CD4-positive, CD25-positive, alpha-beta regulatory T cell (primary cell): ENCODE measurements around the gene SLC25A33. TPM values are rescaled to one million over a fixed set of nuclear protein-coding genes. Genes with fewer than 3 reads are reported as not detected.

Experiments
- ATAC-seq, 2 donors: fragments of 150-1000 bp; cut with Tn5 transposase; one replicate each; pipeline ENCODE4 v1.10.0; 2021; ENCODE audit warnings: low read depth in 2 of 2, moderate number of reproducible peaks in 2 of 2, moderate library complexity in 1 of 2
- DNase-seq, 3 donors: peaks; one replicate each; pipeline versions ENCODE4 v3.0.0 to v3.0.0-alpha.2; 2012 to 2022; ENCODE audit warnings: mixed read lengths in 1 of 3
- H3K27ac ChIP-seq: one replicate; pipeline ENCODE4 v1.7.0; 2013; ENCODE audit warnings: mild to moderate bottlenecking, low read length; ENCODE audit not compliant: insufficient read depth, poor library complexity, severe bottlenecking
- H3K27me3 ChIP-seq: one replicate; pipeline ENCODE4 v1.7.0; 2013; ENCODE audit warnings: low read length; ENCODE audit not compliant: control insufficient read depth, insufficient read depth
- H3K36me3 ChIP-seq: one replicate; pipeline ENCODE4 v1.7.0; 2013; ENCODE audit warnings: mild to moderate bottlenecking, low read length, moderate library complexity; ENCODE audit not compliant: control insufficient read depth, insufficient read depth
- H3K4me1 ChIP-seq: 2 replicates; pipeline ENCODE4 v1.7.0; 2013; ENCODE audit warnings: mild to moderate bottlenecking, low read length; ENCODE audit not compliant: insufficient read depth, control insufficient read depth, poor library complexity, severe bottlenecking
- H3K4me3 ChIP-seq: one replicate; pipeline ENCODE4 v1.7.0; 2013; ENCODE audit warnings: low read depth, mild to moderate bottlenecking, low read length, moderate library complexity
- H3K9me3 ChIP-seq, 2 experiments: 1 replicate in 1 of 2; 2 replicates in 1 of 2; pipeline ENCODE4 v1.7.0; 2013; ENCODE audit warnings: low read length in 2 of 2, mild to moderate bottlenecking in 1 of 2, moderate library complexity in 1 of 2; ENCODE audit not compliant: control insufficient read depth in 2 of 2
- H3K27ac Mint-ChIP-seq, 3 donors: one replicate each; pipeline ENCODE4 v1.8.0; 2020 to 2022; ENCODE audit warnings: mild to moderate bottlenecking in 3 of 3, mixed read lengths in 3 of 3, moderate library complexity in 2 of 3
- H3K27me3 Mint-ChIP-seq: one replicate; pipeline ENCODE4 v1.8.0; 2022; ENCODE audit warnings: mild to moderate bottlenecking, mixed read lengths
- H3K36me3 Mint-ChIP-seq: one replicate; pipeline ENCODE4 v1.8.0; 2020; ENCODE audit warnings: mixed read lengths
- H3K4me1 Mint-ChIP-seq, 4 donors: one replicate each; pipeline ENCODE4 v1.8.0; 2020 to 2022; ENCODE audit warnings: mixed read lengths in 4 of 4, mild to moderate bottlenecking in 1 of 4
- H3K4me3 Mint-ChIP-seq, 4 donors: one replicate each; pipeline ENCODE4 v1.8.0; 2020 to 2022; ENCODE audit warnings: mild to moderate bottlenecking in 4 of 4, mixed read lengths in 4 of 4, moderate library complexity in 3 of 4
- H3K9me3 Mint-ChIP-seq, 7 donors: one replicate each; pipeline ENCODE4 v1.8.0; 2020 to 2022; ENCODE audit warnings: mixed read lengths in 7 of 7, mild to moderate bottlenecking in 3 of 7, moderate library complexity in 2 of 7
- polyA plus RNA-seq, 4 donors: library from polyadenylated mRNA; unstranded; fragments of 300-500 nt; fragmentation: Illumina TruSeq; gene quantifications; one replicate each; pipeline ENCODE4 v1.2.3, GENCODE V29; 2021
- total RNA-seq: library from RNA; stranded (reverse); gene quantifications from one replicate; pipeline ENCODE4 v1.2.3, GENCODE V29; 2022

Gene SLC25A33
- total and polyA plus RNA-seq, 5 donors from 2014 or later = 2.7 to 4.5 (median 3.7) TPM

DNA sequence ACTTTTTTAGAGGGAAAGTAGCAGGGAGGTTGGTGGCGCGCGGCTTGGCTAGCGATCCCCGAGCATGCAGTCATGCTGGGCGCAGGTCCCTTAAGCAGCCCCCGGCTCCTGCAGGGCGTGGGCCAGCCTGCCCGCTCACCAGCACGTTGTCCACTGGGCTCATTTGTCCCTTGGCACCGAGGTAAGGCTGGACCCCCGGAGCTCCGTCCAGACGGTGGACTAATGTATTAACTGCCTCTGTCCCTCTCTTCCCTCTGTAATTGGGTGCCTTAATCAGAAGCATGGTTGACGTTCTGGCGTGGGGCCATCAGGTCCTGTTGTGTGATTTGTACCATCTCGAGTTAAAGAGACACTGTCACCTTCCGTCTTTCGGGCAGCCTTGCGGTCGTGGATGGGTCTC is 67.2 kb downstream of the SLC25A33 start:
- Mint-ChIP-seq H3K4me3 (no peak overlapping the region), H3K27ac (no peak overlapping the region), H3K9me3 (no peaks in the 10 kb centered on the region), H3K4me1 (no peaks in the 10 kb centered on the region), H3K27me3 (no peaks in the 10 kb centered on the region), H3K36me3 (peaks cover 4% of the 10 kb centered on the region)
- Histone ChIP-seq H3K4me3 (no peak overlapping the region), H3K4me1 (no peaks in the 10 kb centered on the region), H3K9me3 (no peaks in the 10 kb centered on the region), H3K27me3 (no peaks in the 10 kb centered on the region), H3K36me3 (peaks cover 10% of the 10 kb centered on the region), H3K27ac (no peak overlapping the region)
- ATAC-seq (no peak), DNase-seq (no peak)

DNA sequence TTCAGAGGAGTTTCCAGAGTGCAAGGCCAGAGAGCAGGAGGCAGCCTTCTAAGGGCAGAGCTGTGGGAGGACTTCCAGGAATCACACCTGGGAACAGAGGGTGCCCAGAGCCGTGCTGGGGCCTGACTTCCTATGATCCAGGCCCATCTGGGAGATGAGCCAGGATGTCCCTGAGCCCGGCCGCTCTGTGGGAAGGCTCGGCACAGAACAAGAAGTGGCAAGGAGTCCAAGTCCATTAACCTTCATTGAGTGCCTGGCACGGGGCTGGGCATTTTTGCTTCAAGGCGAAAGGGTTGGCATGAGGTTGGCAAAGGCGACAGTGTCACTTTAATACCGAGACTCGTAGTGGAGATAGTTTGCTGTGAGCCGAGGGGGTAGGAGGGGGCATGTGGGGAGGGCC is 67.7 kb downstream of the SLC25A33 start:
- H3K4me3 Mint-ChIP-seq = no peak overlapping the region
- H3K9me3 Mint-ChIP-seq = no peaks in the 10 kb centered on the region
- no peaks in the 10 kb centered on the region for H3K4me1 Mint-ChIP-seq
- Histone ChIP-seq H3K27me3 (no peaks in the 10 kb centered on the region), H3K27ac (no peak overlapping the region), H3K9me3 (no peaks in the 10 kb centered on the region), H3K4me1 (no peaks in the 10 kb centered on the region), H3K36me3 (peaks cover 7% of the 10 kb centered on the region), H3K4me3 (no peak overlapping the region)
- H3K27ac Mint-ChIP-seq = no peak overlapping the region
- peaks cover 4% of the 10 kb centered on the region for H3K36me3 Mint-ChIP-seq
- DNase-seq (no peak), ATAC-seq (no peak)
- no peaks in the 10 kb centered on the region for H3K27me3 Mint-ChIP-seq

DNA sequence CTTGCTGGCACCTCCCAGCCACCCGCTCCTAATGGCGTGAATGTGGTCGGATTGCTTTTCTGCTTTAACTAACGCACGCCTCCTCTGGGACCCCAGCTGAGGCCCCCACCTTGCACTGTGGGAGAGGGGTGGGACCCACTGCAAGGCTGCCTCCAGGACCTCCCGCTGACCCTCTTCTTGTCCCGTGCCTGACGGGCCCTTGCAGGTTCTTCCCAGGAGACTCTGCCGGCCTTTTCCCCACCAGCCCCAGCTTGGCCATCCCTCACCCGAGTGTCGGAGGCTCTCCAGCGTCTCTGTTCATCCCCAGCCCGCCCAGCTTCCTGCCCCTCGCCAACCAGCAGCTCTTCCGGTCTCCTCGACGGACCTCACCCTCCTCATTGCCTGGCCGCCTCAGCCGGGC is 68.1 kb downstream of the SLC25A33 start:
- Histone ChIP-seq H3K9me3 (no peaks in the 10 kb centered on the region), H3K27me3 (no peaks in the 10 kb centered on the region), H3K36me3 (peaks cover 5% of the 10 kb centered on the region), H3K4me1 (no peaks in the 10 kb centered on the region), H3K4me3 (no peak overlapping the region), H3K27ac (no peak overlapping the region)
- Mint-ChIP-seq H3K27ac (no peak overlapping the region), H3K9me3 (no peaks in the 10 kb centered on the region), H3K4me3 (no peak overlapping the region), H3K36me3 (peaks cover 4% of the 10 kb centered on the region), H3K4me1 (no peaks in the 10 kb centered on the region), H3K27me3 (no peaks in the 10 kb centered on the region)
- no peak for DNase-seq
- no peak for ATAC-seq

DNA sequence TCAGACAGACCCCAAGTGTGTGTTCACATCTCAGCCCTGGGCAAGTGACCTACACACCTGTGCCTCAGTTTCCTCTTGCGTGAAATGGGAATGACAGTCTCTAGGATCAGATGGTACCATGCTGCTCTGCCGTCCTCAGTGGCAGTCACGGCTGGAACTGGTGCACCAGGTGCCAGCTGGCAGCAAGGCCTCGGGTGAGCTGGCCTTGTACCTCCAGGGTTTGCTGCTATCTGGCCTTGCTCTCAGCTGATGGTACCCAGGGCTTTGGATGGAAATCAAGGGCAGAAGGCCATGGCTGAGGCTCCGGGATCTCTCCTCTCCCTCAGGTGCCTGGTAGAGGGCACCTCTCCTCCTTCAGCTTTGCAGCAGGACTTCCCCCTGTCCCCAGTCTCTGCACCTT is 70.7 kb downstream of the SLC25A33 start:
- Histone ChIP-seq H3K9me3 (no peaks in the 10 kb centered on the region), H3K4me3 (no peak overlapping the region), H3K27ac (no peak overlapping the region), H3K27me3 (no peaks in the 10 kb centered on the region), H3K36me3 (peaks cover 5% of the 10 kb centered on the region), H3K4me1 (no peaks in the 10 kb centered on the region)
- no peaks in the 10 kb centered on the region for H3K4me1 Mint-ChIP-seq
- H3K4me3 Mint-ChIP-seq = no peak overlapping the region
- no peak overlapping the region for H3K27ac Mint-ChIP-seq
- no peak for ATAC-seq
- H3K36me3 Mint-ChIP-seq = peaks cover 4% of the 10 kb centered on the region
- H3K9me3 Mint-ChIP-seq = no peaks in the 10 kb centered on the region
- no peaks in the 10 kb centered on the region for H3K27me3 Mint-ChIP-seq
- no peak for DNase-seq

DNA sequence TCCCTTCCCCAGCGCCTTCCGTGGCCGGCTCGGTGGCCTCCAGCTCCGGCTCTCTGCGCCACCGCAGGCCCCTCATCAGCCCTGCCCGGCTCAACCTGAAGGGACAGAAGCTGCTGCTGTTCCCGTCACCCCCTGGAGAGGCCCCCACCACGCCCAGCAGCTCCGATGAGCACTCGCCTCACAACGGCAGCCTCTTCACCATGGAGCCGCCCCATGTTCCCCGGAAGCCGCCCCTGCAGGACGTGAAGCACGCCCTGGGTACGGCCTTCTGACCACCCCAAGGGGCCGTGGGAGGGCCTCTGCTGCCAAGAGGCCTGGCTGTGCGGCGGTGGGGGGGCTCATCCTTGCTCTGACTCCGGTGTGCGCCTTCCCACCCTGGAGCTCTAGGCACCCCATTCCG is 71.3 kb downstream of the SLC25A33 start:
- Mint-ChIP-seq H3K27me3 (no peaks in the 10 kb centered on the region), H3K27ac (no peak overlapping the region), H3K4me1 (no peaks in the 10 kb centered on the region), H3K36me3 (peaks cover 4% of the 10 kb centered on the region), H3K9me3 (no peaks in the 10 kb centered on the region), H3K4me3 (no peak overlapping the region)
- Histone ChIP-seq H3K4me1 (no peaks in the 10 kb centered on the region), H3K36me3 (peaks cover 5% of the 10 kb centered on the region), H3K4me3 (no peak overlapping the region), H3K9me3 (no peaks in the 10 kb centered on the region), H3K27me3 (no peaks in the 10 kb centered on the region), H3K27ac (no peak overlapping the region)
- no peak for DNase-seq
- no peak for ATAC-seq

DNA sequence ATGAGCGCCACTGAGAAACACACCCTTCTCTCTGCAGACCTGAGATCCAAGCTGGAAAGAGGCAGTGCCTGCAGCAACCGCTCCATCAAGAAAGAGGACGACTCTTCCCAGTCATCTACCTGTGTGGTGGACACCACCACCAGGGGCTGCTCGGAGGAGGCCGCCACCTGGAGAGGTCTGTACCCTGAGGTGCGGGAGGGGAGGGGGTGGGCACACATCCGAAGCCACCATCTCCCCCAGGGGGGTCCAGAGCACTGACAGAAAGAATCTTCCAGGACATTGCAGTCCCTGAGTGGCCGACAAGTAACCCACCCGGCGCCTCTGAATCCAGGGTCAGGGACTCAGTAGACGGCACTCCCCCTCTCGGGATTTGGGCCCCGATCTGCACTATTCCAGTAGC is 72.5 kb downstream of the SLC25A33 start:
- no peak for DNase-seq
- no peaks in the 10 kb centered on the region for H3K9me3 ChIP-seq
- no peaks in the 10 kb centered on the region for H3K4me1 Mint-ChIP-seq
- H3K27me3 Mint-ChIP-seq = no peaks in the 10 kb centered on the region
- no peak overlapping the region for H3K4me3 Mint-ChIP-seq
- ATAC-seq = no peak
- no peaks in the 10 kb centered on the region for H3K27me3 ChIP-seq
- H3K4me1 ChIP-seq = no peaks in the 10 kb centered on the region
- no peak overlapping the region for H3K27ac ChIP-seq
- peaks cover 4% of the 10 kb centered on the region for H3K36me3 Mint-ChIP-seq
- no peak overlapping the region for H3K4me3 ChIP-seq
- no peaks in the 10 kb centered on the region for H3K9me3 Mint-ChIP-seq
- peaks cover 5% of the 10 kb centered on the region for H3K36me3 ChIP-seq
- no peak overlapping the region for H3K27ac Mint-ChIP-seq

DNA sequence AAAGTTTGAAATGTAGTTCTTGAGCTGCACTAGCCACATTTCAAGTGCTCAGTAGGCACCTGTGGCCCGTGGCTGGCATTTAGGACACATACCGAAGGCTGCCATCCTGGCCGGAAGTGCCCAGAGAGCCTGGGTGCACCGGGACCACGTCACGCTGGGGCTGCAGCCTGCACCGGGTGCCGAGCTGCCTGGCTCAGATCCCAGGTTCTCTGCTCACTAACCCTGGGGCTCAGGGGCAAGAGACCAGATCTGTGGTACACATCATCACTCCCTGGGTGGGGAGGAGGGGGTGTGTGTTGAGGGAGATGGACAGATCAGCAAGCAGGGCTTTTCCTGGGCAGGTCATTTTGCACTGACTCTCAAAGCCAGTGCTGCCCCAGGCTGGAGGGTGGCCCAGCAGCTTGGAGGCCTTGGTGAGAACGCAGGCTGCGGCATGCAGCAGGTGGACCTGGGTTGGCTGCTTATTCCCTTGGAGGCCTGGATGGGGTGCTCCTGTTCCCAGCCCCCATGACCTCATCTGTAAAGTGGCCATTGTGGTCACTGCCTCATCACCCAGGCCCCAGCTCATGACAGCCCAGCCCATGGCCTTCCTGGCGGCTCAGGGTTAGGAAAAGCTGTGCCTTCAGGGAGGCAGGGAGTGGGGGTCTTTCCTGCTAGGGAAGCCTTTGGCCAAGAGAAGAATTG is 73.0 kb downstream of the SLC25A33 start:
- no peaks in the 10 kb centered on the region for H3K27me3 Mint-ChIP-seq
- H3K27ac ChIP-seq = no peak overlapping the region

DNA sequence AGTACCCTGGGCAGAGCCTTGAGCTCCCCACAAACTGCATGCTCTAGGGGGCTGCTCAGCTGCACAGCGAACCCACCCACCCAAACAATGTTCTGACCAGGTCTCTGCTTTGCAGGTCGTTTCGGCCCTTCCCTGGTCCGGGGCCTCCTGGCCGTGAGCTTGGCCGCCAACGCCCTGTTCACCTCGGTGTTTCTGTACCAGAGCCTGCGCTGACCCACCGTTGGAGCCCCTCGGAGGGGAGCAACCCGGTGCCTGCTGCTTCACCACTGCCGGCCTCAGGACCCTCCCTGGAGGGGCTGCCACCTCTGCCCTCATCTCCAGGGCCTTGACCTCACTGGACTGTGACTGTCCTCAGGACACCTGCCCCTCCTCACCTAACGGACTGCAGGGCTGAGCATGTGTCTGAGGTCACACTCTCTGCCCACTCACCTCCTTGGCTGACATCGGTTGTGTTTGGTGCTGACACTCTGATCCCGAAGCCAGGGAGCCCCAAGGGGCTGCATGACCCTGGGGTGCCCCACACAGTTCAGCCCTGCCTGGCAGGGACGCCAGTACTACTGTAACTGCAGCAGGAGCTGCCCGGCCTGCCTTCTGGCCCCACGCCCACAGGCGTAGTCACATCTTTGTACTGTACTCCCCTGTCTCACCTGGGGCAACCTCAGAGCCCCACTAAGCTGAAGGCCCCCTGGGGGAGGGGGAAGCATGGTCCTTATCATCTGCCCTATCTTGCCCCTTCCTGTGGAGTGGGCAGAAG is 73.8 kb downstream of the SLC25A33 start:
- no peak for DNase-seq
- H3K36me3 ChIP-seq = peaks cover 5% of the 10 kb centered on the region
- no peak overlapping the region for H3K27ac ChIP-seq
- H3K27me3 ChIP-seq = no peaks in the 10 kb centered on the region
- no peaks in the 10 kb centered on the region for H3K27me3 Mint-ChIP-seq
- no peak for ATAC-seq
- no peak overlapping the region for H3K27ac Mint-ChIP-seq
- H3K4me3 ChIP-seq = no peak overlapping the region
- H3K9me3 Mint-ChIP-seq = no peaks in the 10 kb centered on the region
- H3K9me3 ChIP-seq = no peaks in the 10 kb centered on the region
- H3K4me1 ChIP-seq = no peaks in the 10 kb centered on the region
- no peaks in the 10 kb centered on the region for H3K4me1 Mint-ChIP-seq
- peaks cover 4% of the 10 kb centered on the region for H3K36me3 Mint-ChIP-seq
- no peak overlapping the region for H3K4me3 Mint-ChIP-seq

More for the DNA sequence above, 73.0 kb downstream of the SLC25A33 start:
- Histone ChIP-seq H3K4me1 (no peaks in the 10 kb centered on the region), H3K36me3 (peaks cover 5% of the 10 kb centered on the region), H3K9me3 (no peaks in the 10 kb centered on the region), H3K4me3 (no peak overlapping the region), H3K27me3 (no peaks in the 10 kb centered on the region)
- H3K27ac Mint-ChIP-seq = no peak overlapping the region
- DNase-seq (no peak), ATAC-seq (no peak)
- no peaks in the 10 kb centered on the region for H3K4me1 Mint-ChIP-seq
- no peaks in the 10 kb centered on the region for H3K9me3 Mint-ChIP-seq
- no peak overlapping the region for H3K4me3 Mint-ChIP-seq
- H3K36me3 Mint-ChIP-seq = peaks cover 4% of the 10 kb centered on the region
